NT2/D1 (cell line): ENCODE results near the gene CHL1.

Source experiments
- DNase-seq: peaks from one replicate; pipeline ENCODE4 v3.0.0-alpha.2; 2011; ENCODE audit warnings: low read depth, low spot score
- H3K27me3 ChIP-seq: 2 replicates; pipeline ENCODE4 v1.6.0; 2011; ENCODE audit warnings: mild to moderate bottlenecking; ENCODE audit not compliant: insufficient read length, insufficient read depth
- H3K36me3 ChIP-seq: 2 replicates; pipeline ENCODE4 v1.6.1; 2011; ENCODE audit warnings: mild to moderate bottlenecking, low read length, mixed read lengths; ENCODE audit not compliant: insufficient read depth, insufficient read length
- H3K4me1 ChIP-seq: 2 replicates; pipeline ENCODE4 v1.5.1; 2011; ENCODE audit not compliant: insufficient read depth, insufficient read length
- H3K4me3 ChIP-seq: 2 replicates; pipeline ENCODE4 v1.5.1; 2011; ENCODE audit warnings: low read depth; ENCODE audit not compliant: insufficient read length
- H3K9ac ChIP-seq: 2 replicates; pipeline ENCODE4 v1.6.0; 2011; ENCODE audit warnings: low read depth; ENCODE audit not compliant: insufficient read length
- H3K9me3 ChIP-seq: 2 replicates; pipeline ENCODE4 v1.5.1; 2011; ENCODE audit warnings: mild to moderate bottlenecking, low read length; ENCODE audit not compliant: insufficient read depth
- SUZ12 ChIP-seq: IDR thresholded peaks from 2 replicates; pipeline ENCODE4 v1.6.1; 2011; ENCODE audit not compliant: insufficient read length, insufficient read depth; ENCODE audit errors: extremely low read depth
- YY1 ChIP-seq: IDR thresholded peaks from 2 replicates; pipeline ENCODE4 v1.6.1; 2011; ENCODE audit not compliant: insufficient read length, insufficient read depth
- ZNF274 ChIP-seq: IDR thresholded peaks from 2 replicates; pipeline ENCODE4 v1.6.1; 2011; ENCODE audit warnings: mild to moderate bottlenecking, low read depth, low read length

The CHL1 gene

DNA sequence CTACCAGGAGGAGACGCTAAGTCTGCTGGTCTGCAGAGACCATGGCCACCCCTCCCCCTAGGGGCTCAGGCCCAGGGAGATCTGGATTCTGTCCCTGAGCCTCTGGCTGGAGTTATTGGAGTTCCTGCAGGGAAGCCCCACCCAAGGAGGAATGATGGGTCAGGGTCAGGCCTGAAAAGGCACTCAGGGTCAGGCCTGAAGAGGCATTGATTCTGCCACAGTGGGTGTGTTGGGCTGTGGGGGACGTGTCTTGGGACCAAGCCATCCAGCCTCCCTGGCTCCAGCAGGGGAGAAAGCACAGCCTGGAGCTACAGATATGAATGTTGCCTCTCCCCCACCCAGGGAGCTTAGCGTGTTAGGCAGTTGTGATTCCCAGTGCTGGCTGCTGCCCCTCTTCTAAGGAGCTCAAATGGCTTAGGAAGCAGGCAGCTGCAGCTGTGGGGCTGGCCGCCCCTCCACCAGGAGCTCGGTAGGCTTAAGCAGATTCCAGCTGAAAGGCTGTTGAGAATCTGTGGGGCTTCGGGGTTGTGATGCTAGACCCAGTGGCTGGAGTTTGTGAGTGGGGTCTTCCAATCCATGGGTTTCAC is 176.7 kb downstream of the CHL1 start:
- DNase-seq: no peak
- TF ChIP-seq SUZ12 (no peak), YY1 (no peak), ZNF274 (no peak)
- H3K4me1 ChIP-seq: peaks cover 4% of the 10 kb centered on the region
- no peaks in the 10 kb centered on the region for H3K36me3 ChIP-seq
- H3K9ac ChIP-seq: no peak overlapping the region
- H3K27me3 ChIP-seq: no peaks in the 10 kb centered on the region
- no peak overlapping the region for H3K4me3 ChIP-seq
- no peaks in the 10 kb centered on the region for H3K9me3 ChIP-seq

- TF ChIP-seq SUZ12 (no peak), YY1 (no peak), ZNF274 (no peak)
- Histone ChIP-seq H3K4me1 (peaks cover 4% of the 10 kb centered on the region), H3K9ac (no peak overlapping the region), H3K27me3 (no peaks in the 10 kb centered on the region), H3K9me3 (no peaks in the 10 kb centered on the region), H3K4me3 (no peak overlapping the region), H3K36me3 (no peaks in the 10 kb centered on the region)
- no peak for DNase-seq
These were observed 177.9 kb downstream of the CHL1 start for GRCh38 chr3:374459-374858.

- peaks cover 4% of the 10 kb centered on the region for H3K4me1 ChIP-seq
- DNase-seq: no peak
- no peak overlapping the region for H3K4me3 ChIP-seq
- no peak overlapping the region for H3K9ac ChIP-seq
- no peaks in the 10 kb centered on the region for H3K9me3 ChIP-seq
- H3K36me3 ChIP-seq: no peaks in the 10 kb centered on the region
- TF ChIP-seq YY1 (no peak), ZNF274 (no peak), SUZ12 (no peak)
- H3K27me3 ChIP-seq: no peaks in the 10 kb centered on the region
These were observed 180.6 kb downstream of the CHL1 start for GRCh38 chr3:377158-377561.

GRCh38 chr3:380801-381200 is 184.2 kb downstream of the CHL1 start:
- TF ChIP-seq ZNF274 (no peak), YY1 (no peak), SUZ12 (no peak)
- no peaks in the 10 kb centered on the region for H3K27me3 ChIP-seq
- H3K9ac ChIP-seq: no peak overlapping the region
- DNase-seq: no peak
- no peaks in the 10 kb centered on the region for H3K9me3 ChIP-seq
- H3K4me3 ChIP-seq: no peak overlapping the region
- no peaks in the 10 kb centered on the region for H3K36me3 ChIP-seq
- H3K4me1 ChIP-seq: no peaks in the 10 kb centered on the region

DNA sequence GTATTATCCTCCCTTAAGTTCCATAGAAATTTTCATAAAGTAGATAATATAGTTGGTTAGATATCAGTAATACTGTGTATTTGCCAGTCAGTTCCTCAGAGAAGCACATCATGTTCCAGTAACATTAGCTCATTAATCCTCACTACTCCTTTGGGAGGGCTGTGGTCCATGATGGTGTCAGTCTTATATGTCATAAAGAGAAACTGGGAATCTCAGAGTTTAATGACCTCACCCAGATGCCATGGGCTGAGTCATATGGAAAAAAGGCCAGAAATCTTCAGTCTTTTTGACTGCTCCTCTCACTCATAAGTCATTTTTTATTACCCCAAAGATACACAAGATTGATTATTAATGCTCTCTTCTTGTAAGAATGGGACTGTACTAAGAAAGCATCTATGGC is 188.6 kb downstream of the CHL1 start:
- H3K4me1 ChIP-seq: no peaks in the 10 kb centered on the region
- H3K9me3 ChIP-seq: no peaks in the 10 kb centered on the region
- no peaks in the 10 kb centered on the region for H3K27me3 ChIP-seq
- TF ChIP-seq YY1: no peak
- TF ChIP-seq SUZ12: no peak
- TF ChIP-seq ZNF274: no peak
- H3K36me3 ChIP-seq: no peaks in the 10 kb centered on the region
- H3K9ac ChIP-seq: no peak overlapping the region
- no peak overlapping the region for H3K4me3 ChIP-seq
- DNase-seq: no peak

GRCh38 chr3:394775-395174 is 198.2 kb downstream of the CHL1 start:
- H3K36me3 ChIP-seq: no peaks in the 10 kb centered on the region
- no peak for DNase-seq
- H3K4me3 ChIP-seq: no peak overlapping the region
- H3K9me3 ChIP-seq: no peaks in the 10 kb centered on the region
- no peak overlapping the region for H3K9ac ChIP-seq
- no peak for TF ChIP-seq YY1
- no peak for TF ChIP-seq SUZ12
- TF ChIP-seq ZNF274: no peak
- no peaks in the 10 kb centered on the region for H3K27me3 ChIP-seq
- H3K4me1 ChIP-seq: no peaks in the 10 kb centered on the region

DNA sequence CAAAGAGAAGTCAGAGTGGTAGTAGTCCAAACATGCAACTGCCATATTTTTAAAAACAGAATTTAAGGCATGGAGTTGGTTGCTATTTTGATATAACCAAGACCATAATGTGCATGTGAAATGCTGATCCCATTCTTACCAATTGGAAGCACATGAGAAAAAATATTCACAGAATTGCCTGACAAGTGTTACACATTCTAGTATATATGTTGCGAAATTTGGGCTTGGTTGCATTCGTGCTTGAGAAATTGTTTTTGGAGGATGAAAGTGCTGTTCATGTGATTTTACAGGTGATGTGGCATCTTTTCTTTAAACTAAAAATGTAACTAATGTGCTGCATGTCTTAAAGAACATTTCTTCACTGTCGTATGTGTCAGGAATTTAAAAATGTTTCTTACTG is 199.7 kb downstream of the CHL1 start:
- no peaks in the 10 kb centered on the region for H3K36me3 ChIP-seq
- TF ChIP-seq YY1 (no peak), SUZ12 (no peak), ZNF274 (no peak)
- H3K9ac ChIP-seq: no peak overlapping the region
- H3K27me3 ChIP-seq: no peaks in the 10 kb centered on the region
- no peak for DNase-seq
- no peaks in the 10 kb centered on the region for H3K4me1 ChIP-seq
- H3K9me3 ChIP-seq: no peaks in the 10 kb centered on the region
- H3K4me3 ChIP-seq: no peak overlapping the region

DNA sequence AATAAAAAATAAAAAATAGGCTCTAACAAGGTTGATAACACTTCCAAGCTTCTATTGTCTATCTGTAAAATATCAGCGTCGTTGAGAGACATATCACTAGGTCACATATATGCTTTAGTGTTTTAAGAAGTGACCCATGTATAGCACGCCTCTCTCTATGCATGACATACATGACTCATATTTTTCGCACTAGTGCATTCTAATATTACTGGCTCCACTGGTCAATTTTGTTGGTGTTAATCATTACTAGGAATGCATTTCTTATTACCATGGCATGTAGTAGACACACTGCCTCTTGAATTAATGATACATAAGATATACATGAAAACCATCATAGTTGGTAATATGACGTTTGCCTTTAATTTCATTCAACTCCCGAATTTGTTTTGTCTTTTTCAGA is 203.1 kb downstream of the CHL1 start:
- Histone ChIP-seq H3K4me3 (no peak overlapping the region), H3K4me1 (no peaks in the 10 kb centered on the region), H3K9ac (no peak overlapping the region), H3K27me3 (no peaks in the 10 kb centered on the region), H3K9me3 (no peaks in the 10 kb centered on the region), H3K36me3 (no peaks in the 10 kb centered on the region)
- TF ChIP-seq YY1: no peak
- TF ChIP-seq ZNF274: no peak
- no peak for TF ChIP-seq SUZ12
- no peak for DNase-seq
